Nucleus accumbens (tissue), 56 donors: ENCODE measurements around the gene ASPHD1.
A peak's percentile ranks its signal among the peaks of the same experiment; 100 is the strongest.
"Not testable (repeated sequence)": the region's sequence is repeated elsewhere in the genome, so short reads cannot be mapped to it uniquely, and the experiment has no call there.

Source experiments
- DNase-seq, 56 donors: peaks; one replicate each; lab custom pipeline; 2025; lab: John Stamatoyannopoulos, UW

Gene ASPHD1

GRCh38 chr16:29900102-29900887 is at the start of gene ASPHD1:
TSS of gene ASPHD1 (plus strand) at chr16:29900488. CDS start at chr16:29900972, 484 bp downstream.
- peak; percentile 69 to 100 (median 90) for DNase-seq

GRCh38 chr16:29850998-29851397 is 49.3 kb upstream of the ASPHD1 start:
- no peak for DNase-seq

DNA sequence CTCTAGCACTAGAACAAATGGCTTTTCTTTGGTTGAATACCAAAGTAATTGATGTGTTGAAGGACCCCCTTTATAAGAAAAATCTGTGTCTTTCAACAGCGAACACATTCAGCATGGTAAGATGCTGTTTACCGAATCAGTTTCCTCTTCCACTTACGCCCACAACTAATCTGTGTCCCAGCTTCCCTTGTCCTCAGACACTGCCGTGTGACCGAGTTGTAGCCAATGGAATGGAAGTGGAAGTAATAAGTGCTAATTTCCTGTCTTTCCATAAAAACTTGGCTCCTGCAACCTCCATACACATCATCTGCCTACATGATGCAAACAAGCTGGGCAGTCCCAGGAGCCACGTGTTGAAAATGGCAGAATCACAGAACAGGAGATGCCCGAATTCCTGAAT is 47.6 kb upstream of the ASPHD1 start:
- no peak for DNase-seq

GRCh38 chr16:29854520-29855100 is 45.7 kb upstream of the ASPHD1 start:
- DNase-seq, result no peak

GRCh38 chr16:29857133-29857760 is 43.0 kb upstream of the ASPHD1 start:
- DNase-seq, result no peak

GRCh38 chr16:29858149-29858849 is 42.0 kb upstream of the ASPHD1 start:
- DNase-seq, result peak in 7 of 56 donors; percentile 2 to 63 (median 18)

DNA sequence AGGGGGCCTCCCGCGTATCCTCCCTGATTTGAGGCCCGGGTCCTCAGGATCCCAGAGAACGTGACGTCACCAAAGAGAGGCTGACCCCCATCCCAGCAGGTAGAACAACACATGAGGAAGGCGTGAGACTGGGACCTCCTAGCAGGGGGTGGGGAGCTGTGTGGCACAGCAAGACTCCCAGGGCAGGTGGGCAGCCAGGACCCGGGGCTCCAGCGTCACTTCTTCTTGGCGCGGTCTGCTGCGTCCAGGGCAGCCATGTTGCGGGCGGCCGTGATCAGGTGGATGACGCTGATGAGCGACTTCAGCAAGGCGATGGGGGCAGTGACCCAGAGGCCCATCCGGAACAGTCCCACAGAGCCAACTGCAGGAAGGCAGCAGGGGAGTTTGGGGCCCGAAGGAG is 41.3 kb upstream of the ASPHD1 start:
- DNase-seq, result no peak

DNA sequence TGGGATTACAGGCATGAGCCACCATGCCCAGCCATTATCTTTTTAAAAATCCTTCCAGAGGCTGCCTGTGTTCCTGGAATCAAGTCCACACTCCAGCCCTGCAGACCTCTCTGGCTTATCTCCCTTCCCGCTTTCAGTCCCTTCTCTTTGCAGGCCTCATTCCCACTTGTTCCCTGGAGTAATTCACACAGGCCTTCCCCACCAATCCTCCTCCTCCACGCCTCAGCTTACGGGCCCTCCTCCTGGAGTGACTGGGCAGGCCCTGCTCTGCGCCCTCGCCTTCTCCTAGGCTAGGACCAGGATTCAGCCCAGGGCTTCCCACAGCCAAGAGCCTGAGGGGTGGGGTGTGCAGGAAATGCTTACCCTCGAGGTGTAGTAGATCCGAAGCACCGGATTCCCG is 40.1 kb upstream of the ASPHD1 start:
- DNase-seq, result no peak

GRCh38 chr16:29862383-29862883 is 37.9 kb upstream of the ASPHD1 start:
- peak in 13 of 56 donors; percentile 16 to 58 (median 44) for DNase-seq

DNA sequence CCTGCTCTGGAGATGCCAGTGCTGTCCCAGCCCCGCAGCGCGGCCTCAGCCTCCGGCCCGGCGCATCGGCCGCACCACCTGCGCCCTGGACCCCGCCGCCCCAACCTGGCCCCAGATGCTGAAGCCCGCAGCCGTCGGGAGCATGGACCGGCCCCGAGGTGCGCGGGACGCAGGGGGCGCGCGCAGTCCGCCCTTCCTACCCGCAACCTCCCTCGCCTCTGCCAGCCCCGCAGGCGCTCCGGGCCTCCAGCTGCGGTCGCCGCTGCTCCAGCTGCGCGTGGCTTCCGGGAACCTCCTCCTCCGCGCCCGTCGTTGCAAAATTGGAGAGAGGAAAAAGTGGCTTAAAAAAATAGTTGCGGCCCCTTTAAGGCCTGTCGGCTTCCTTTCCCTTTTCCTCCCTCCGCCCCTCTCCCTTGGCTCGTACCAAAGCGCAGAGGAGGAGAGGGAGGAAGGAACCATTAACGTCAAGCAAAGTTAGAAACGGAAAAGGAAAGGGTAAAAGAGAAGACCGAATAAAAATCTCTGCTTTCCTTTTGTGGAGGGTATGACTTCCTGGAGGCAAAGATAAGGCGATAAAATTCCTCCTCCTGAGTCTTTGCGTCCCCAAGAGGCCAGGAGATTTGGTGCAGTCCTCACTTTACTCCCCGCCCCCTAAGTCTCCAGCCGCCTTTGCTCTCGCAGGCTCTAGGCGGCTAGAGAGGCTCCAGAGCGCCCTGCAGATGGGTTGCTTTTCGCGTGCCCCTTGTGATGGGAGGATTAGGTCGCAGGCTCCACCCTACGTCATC is 37.2 kb upstream of the ASPHD1 start, which contains the start of gene CDIPT:
CDIPT (minus strand) TSS at position 343 of the 785 bp plus-strand sequence. CDS start 369 bp downstream, outside the sequence.
- peak; percentile 41 to 98 (median 92) for DNase-seq

- peak in 1 of 56 donors; percentile 38 for DNase-seq
These were observed 36.7 kb upstream of the ASPHD1 start for GRCh38 chr16:29863669-29863984.

DNA sequence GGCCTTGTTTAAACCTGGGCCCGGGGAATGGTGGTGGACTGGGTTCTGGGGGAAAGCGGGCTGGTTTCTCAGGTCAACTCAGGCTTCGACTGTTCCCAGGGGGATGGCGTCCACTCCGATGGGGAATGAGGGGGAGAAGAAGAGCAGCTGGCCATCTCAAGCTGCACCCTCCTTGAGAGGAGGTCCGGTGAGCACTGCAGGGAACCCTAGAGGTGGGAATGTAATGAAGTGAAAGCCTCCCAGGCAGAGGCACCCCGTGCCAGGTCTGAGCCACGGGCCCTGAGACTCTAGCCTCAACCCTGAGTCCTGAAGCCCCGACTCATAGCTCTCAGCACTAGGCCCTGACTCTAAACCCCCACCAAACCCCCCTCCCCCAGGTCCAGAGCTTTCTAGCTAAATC is 36.1 kb upstream of the ASPHD1 start:
- no peak for DNase-seq

GRCh38 chr16:29868396-29869009 is 31.8 kb upstream of the ASPHD1 start:
- DNase-seq, result no peak

- DNase-seq, result not testable (repeated sequence)
These were observed 31.2 kb upstream of the ASPHD1 start for GRCh38 chr16:29869067-29869466.

DNA sequence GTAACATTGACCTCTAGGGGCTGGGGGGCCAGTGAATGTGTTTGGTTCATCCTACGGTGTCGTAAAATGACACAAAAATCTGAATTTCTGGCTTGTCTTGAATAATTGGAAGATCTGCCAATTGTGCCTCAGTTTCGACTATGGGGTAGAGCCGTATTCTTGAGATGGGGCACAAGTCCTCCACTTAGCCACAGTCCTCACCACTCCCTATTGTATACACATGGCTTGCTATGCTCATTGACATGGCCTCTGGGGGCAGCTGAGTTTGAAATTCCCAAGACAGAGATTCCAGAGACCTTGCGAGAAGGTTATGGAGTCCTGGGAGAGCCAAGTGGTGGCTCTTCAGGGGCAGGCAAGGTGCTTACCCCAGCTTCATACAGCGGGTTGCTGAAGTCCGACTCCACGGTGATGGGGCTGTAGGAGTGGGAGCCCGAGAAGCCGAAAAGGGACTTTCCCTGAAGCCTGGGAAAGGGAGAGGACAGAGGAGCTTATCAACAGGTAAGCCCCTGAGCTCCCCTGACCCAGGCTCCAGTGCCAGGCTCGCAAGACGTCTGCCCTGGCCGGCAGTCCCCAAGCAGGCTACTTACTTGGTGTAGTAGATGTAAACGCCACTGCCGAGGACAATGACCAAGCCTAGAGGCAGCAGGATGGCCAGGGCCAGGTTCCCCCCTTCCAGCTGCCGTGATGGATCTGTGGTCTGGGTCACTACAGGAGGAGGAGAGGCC is 28.3 kb upstream of the ASPHD1 start:
- no peak for DNase-seq

GRCh38 chr16:29873319-29873718 is 27.0 kb upstream of the ASPHD1 start:
- no peak for DNase-seq

GRCh38 chr16:29875206-29875605 is 25.1 kb upstream of the ASPHD1 start:
- DNase-seq, result no peak

DNA sequence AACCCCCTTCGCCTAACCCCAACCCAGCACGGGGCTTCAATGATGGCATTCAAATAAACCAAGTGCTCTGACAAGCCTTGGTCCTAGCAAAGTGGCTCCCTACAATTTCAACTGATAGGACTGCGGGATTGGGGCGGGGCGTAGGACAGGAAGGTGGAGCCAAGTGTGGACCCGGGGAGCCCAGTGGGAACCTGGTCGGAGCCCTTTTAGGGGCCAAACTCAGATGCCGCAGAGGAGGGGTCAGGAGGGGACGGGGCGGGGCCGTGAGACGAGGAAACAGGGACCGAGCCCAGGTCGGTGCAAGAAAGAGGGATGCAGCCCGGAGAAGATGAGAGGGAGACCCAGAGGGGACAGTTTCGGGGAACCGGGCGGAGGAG is 24.1 kb upstream of the ASPHD1 start:
- no peak for DNase-seq
